ENCODE measurements around the gene PACRG. TPM values are rescaled to one million over a fixed set of nuclear protein-coding genes. Genes with fewer than 3 reads are reported as not detected.

The PACRG gene
- total and polyA plus RNA-seq, 2 of the 8 experiments (the other 6 are each of a cell fraction or from before 2014, with no cell fraction given) = 0.44 to 0.54 TPM

DNA sequence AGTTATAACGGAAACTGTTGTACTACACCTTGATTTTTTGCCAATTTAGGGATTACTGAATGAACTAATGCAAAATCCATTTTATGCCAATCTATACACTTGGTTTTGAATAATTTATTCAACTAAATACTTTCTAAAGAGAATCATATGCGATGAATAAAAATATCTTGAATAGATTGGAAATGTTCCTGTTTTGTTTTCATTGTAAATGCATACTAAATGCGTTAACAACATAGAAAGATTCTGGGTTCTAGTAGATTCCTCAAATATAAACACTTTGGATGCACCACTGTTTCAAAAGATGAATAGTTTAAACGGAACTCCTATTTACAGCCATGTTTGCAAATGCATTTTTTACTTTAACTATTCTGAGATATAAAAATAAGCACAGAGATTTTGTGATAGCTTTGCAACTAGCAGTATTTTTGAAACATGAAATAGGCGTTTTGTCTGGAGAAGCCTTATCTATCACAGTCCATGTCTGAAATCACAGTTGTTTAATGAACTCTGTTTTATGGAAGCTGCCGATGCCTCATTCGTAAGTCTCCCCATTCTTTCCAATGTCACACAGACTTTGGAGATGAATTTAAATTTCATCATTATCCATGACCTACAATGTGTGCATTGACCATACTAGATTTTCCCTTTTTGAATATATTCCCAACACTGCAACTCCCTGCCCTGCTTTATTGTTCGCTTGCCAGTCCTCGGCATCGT lies 409.1 kb downstream of the PACRG start:
- Histone ChIP-seq H4K20me1 (replicated peaks in 1 of 2; ENCODE audit: control insufficient read depth in 1 of 2, insufficient read depth in 2 of 2, low read length in 2 of 2) (no peaks in the 10 kb centered on the region), H4K5ac (ENCODE audit: insufficient read length, low read depth, low read length) (no peak overlapping the region), H3K18ac (ENCODE audit: extremely low read depth, low read length) (no peak overlapping the region), H3K56ac (replicated peaks; ENCODE audit: insufficient read length, low read depth, low read length) (no peak overlapping the region), H3K4me3 (ENCODE audit: extremely low read depth in 1 of 4, insufficient read depth in 2 of 4, low read depth in 3 of 4, low read length in 4 of 4) (no peak overlapping the region), H2AFZ (ENCODE audit: low read length) (no peak overlapping the region), H2BK12ac (ENCODE audit: low read depth, low read length) (no peak overlapping the region), H2BK120ac (replicated peaks; ENCODE audit: low read depth, low read length) (no peak overlapping the region), H3K23me2 (ENCODE audit: low read depth, low read length) (no peaks in the 10 kb centered on the region), H3K36me3 (ENCODE audit: control insufficient read depth in 2 of 4, insufficient read depth in 4 of 4, low read length in 3 of 4) (no peaks in the 10 kb centered on the region), H3K79me1 (ENCODE audit: low read depth, low read length) (no peaks in the 10 kb centered on the region), H4K8ac (ENCODE audit: extremely low read depth, insufficient read depth, low read length) (no peak overlapping the region), H3K79me2 (ENCODE audit: control insufficient read depth in 1 of 2, insufficient read depth in 2 of 2, low read length in 2 of 2) (no peaks in the 10 kb centered on the region), H2BK5ac (ENCODE audit: low read depth, low read length) (no peak overlapping the region), H3K9ac (replicated peaks in 1 of 4; ENCODE audit: extremely low read depth in 1 of 4, low read depth in 3 of 4, low read length in 3 of 4) (no peak overlapping the region), H3K27ac (ENCODE audit: low read depth, low read length) (no peak overlapping the region), H2BK15ac (ENCODE audit: low read length) (no peak overlapping the region), H3K27me3 (replicated peaks in 1 of 4; ENCODE audit: control insufficient read depth in 3 of 4, extremely low read depth in 1 of 4, insufficient read depth in 3 of 4, low read length in 3 of 4) (no peaks in the 10 kb centered on the region), H2AK5ac (ENCODE audit: low read depth, low read length) (no peak overlapping the region), H3K14ac (ENCODE audit: insufficient read length) (no peak overlapping the region), H4K91ac (replicated peaks; ENCODE audit: insufficient read length, low read length) (no peak overlapping the region), H3K4me1 (replicated peaks in 1 of 4; ENCODE audit: control insufficient read depth in 3 of 4, insufficient read depth in 4 of 4, low read length in 3 of 4) (no peaks in the 10 kb centered on the region; a peak in 1 of 7 replicates), H3K4ac (replicated peaks; ENCODE audit: insufficient read length, low read depth, low read length) (no peak overlapping the region), H3K23ac (ENCODE audit: insufficient read length) (no peak overlapping the region), H2BK20ac (ENCODE audit: low read length) (no peak overlapping the region), H3K4me2 (ENCODE audit: insufficient read depth in 1 of 2, low read depth in 2 of 2, low read length in 2 of 2) (no peak overlapping the region), H3K9me3 (ENCODE audit: insufficient read depth in 2 of 2, low read depth in 1 of 2, low read length in 1 of 2) (0 out of 4 replicates have a peak, but pooled peaks cover 0 to 3% of the 10 kb centered on the region in 2 experiments)
- WGBS, 2 experiments (ENCODE audit: extremely low coverage in 1 of 2, insufficient coverage in 1 of 2, insufficient read length in 1 of 2, insufficient replicate concordance in 2 of 2, low coverage in 1 of 2, low lambda C conversion rate in 2 of 2, missing lambda C conversion rate in 1 of 2) = 92% methylated on average over 10 of the region's 10 CpGs; no CpG with 5 or more reads in 1 of the 2 experiments
- no peak for DNase-seq (ENCODE audit: low read depth in 1 of 2, low spot score in 2 of 2)
- CTCF ChIA-PET (ENCODE audit: partially characterized antibody) = interaction anchor here (0.6 to 1.2 kb wide), 3 partner anchors 16 to 332 kb away, joined by 3 to 4 read pairs (median 3); no protein-coding TSS in a partner anchor
- POLR2A ChIA-PET (ENCODE audit: partially characterized antibody) = no interaction called here
- no peak for FAIRE-seq
- TF ChIP-seq SIRT6 (IDR thresholded peaks at IDR 0.05; ENCODE audit: low read length) = no peak
- no peak for TF ChIP-seq RAD21 (IDR thresholded peaks at IDR 0.05 in 1 of 2, conservative IDR thresholded peaks at IDR 0.05 in 1 of 2; ENCODE audit: low read depth in 2 of 2, low read length in 2 of 2)
- TF ChIP-seq FOSL1 (IDR thresholded peaks at IDR 0.05; ENCODE audit: insufficient read depth, low read depth, low read length) = no peak
- no peak for TF ChIP-seq SP1 (IDR thresholded peaks at IDR 0.05; ENCODE audit: low read depth, low read length)
- TF ChIP-seq CHD1 (IDR thresholded peaks at IDR 0.05; ENCODE audit: low read depth, low read length) = no peak
- no peak for TF ChIP-seq SUZ12 (IDR thresholded peaks at IDR 0.05; ENCODE audit: low read length)
- no peak for TF ChIP-seq SIX5 (IDR thresholded peaks at IDR 0.05; ENCODE audit: low read depth, low read length)
- no peak for TF ChIP-seq ZNF274 (IDR thresholded peaks at IDR 0.05; ENCODE audit: borderline replicate concordance, extremely low read depth, low read length)
- no peak for TF ChIP-seq TAF7 (optimal IDR thresholded peaks at IDR 0.05; ENCODE audit: borderline replicate concordance, low read depth, low read length)
- TF ChIP-seq EP300 (IDR thresholded peaks at IDR 0.05; ENCODE audit: borderline replicate concordance in 1 of 2, low read depth in 2 of 2, low read length in 2 of 2) = no peak
- TF ChIP-seq SRF (IDR thresholded peaks at IDR 0.05; ENCODE audit: low read depth, low read length) = no peak
- TF ChIP-seq, protein P1, sequence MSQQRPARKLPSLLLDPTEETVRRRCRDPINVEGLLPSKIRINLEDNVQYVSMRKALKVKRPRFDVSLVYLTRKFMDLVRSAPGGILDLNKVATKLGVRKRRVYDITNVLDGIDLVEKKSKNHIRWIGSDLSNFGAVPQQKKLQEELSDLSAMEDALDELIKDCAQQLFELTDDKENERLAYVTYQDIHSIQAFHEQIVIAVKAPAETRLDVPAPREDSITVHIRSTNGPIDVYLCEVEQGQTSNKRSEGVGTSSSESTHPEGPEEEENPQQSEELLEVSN (IDR thresholded peaks at IDR 0.05) = no peak
